NT2/D1 (cell line): Measurements from ENCODE around the gene FBXL17.

Experiments used
- DNase-seq: peaks from one replicate; pipeline ENCODE4 v3.0.0-alpha.2; 2011; ENCODE audit warnings: low read depth, low spot score
- H3K27me3 ChIP-seq: 2 replicates; pipeline ENCODE4 v1.6.0; 2011; ENCODE audit warnings: mild to moderate bottlenecking; ENCODE audit not compliant: insufficient read length, insufficient read depth
- H3K36me3 ChIP-seq: 2 replicates; pipeline ENCODE4 v1.6.1; 2011; ENCODE audit warnings: mild to moderate bottlenecking, low read length, mixed read lengths; ENCODE audit not compliant: insufficient read depth, insufficient read length
- H3K4me1 ChIP-seq: 2 replicates; pipeline ENCODE4 v1.5.1; 2011; ENCODE audit not compliant: insufficient read depth, insufficient read length
- H3K4me3 ChIP-seq: 2 replicates; pipeline ENCODE4 v1.5.1; 2011; ENCODE audit warnings: low read depth; ENCODE audit not compliant: insufficient read length
- H3K9ac ChIP-seq: 2 replicates; pipeline ENCODE4 v1.6.0; 2011; ENCODE audit warnings: low read depth; ENCODE audit not compliant: insufficient read length
- H3K9me3 ChIP-seq: 2 replicates; pipeline ENCODE4 v1.5.1; 2011; ENCODE audit warnings: mild to moderate bottlenecking, low read length; ENCODE audit not compliant: insufficient read depth
- SUZ12 ChIP-seq: IDR thresholded peaks from 2 replicates; pipeline ENCODE4 v1.6.1; 2011; ENCODE audit not compliant: insufficient read length, insufficient read depth; ENCODE audit errors: extremely low read depth
- YY1 ChIP-seq: IDR thresholded peaks from 2 replicates; pipeline ENCODE4 v1.6.1; 2011; ENCODE audit not compliant: insufficient read length, insufficient read depth
- ZNF274 ChIP-seq: IDR thresholded peaks from 2 replicates; pipeline ENCODE4 v1.6.1; 2011; ENCODE audit warnings: mild to moderate bottlenecking, low read depth, low read length

FBXL17 gene

GRCh38 chr5:107982703-107983425 is 399.0 kb downstream of the FBXL17 start:
- DNase-seq = no peak
- no peaks in the 10 kb centered on the region for H3K4me1 ChIP-seq
- no peak for TF ChIP-seq YY1
- TF ChIP-seq ZNF274 = no peak
- no peak for TF ChIP-seq SUZ12
- no peak overlapping the region for H3K4me3 ChIP-seq
- no peaks in the 10 kb centered on the region for H3K36me3 ChIP-seq
- H3K27me3 ChIP-seq = no peaks in the 10 kb centered on the region
- H3K9me3 ChIP-seq = no peaks in the 10 kb centered on the region
- H3K9ac ChIP-seq = no peak overlapping the region

GRCh38 chr5:107980923-107981692 is 400.8 kb downstream of the FBXL17 start:
- TF ChIP-seq ZNF274 (no peak), SUZ12 (no peak), YY1 (no peak)
- Histone ChIP-seq H3K27me3 (no peaks in the 10 kb centered on the region), H3K9me3 (no peaks in the 10 kb centered on the region), H3K4me1 (no peaks in the 10 kb centered on the region), H3K36me3 (no peaks in the 10 kb centered on the region), H3K4me3 (no peak overlapping the region), H3K9ac (no peak overlapping the region)
- no peak for DNase-seq

DNA sequence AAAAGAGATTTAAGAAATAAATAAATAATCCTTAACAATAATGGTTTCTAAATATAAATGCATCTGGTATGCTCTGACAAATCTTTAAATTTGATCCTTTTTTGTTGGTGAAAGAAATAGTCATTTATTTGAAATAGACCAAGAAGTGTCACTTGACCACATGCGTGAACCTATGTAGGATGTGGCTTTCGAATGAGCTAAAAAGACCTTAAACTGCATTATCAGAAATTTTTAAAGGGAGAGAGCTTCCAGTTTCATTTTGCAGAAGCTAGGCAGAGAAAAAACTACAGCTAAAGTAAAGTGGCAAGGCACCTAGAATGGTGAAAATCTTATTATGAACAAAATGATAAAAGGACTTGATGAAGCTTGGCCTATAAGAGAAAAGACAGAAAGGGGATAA is 402.0 kb downstream of the FBXL17 start:
- no peaks in the 10 kb centered on the region for H3K36me3 ChIP-seq
- no peak for TF ChIP-seq ZNF274
- no peak for TF ChIP-seq YY1
- no peak for TF ChIP-seq SUZ12
- no peak overlapping the region for H3K4me3 ChIP-seq
- DNase-seq = no peak
- no peaks in the 10 kb centered on the region for H3K27me3 ChIP-seq
- H3K9me3 ChIP-seq = no peaks in the 10 kb centered on the region
- H3K4me1 ChIP-seq = no peaks in the 10 kb centered on the region
- H3K9ac ChIP-seq = no peak overlapping the region

- TF ChIP-seq ZNF274 (no peak), YY1 (no peak), SUZ12 (no peak)
- Histone ChIP-seq H3K36me3 (no peaks in the 10 kb centered on the region), H3K4me1 (no peaks in the 10 kb centered on the region), H3K9ac (no peak overlapping the region), H3K27me3 (no peaks in the 10 kb centered on the region), H3K4me3 (no peak overlapping the region), H3K9me3 (no peaks in the 10 kb centered on the region)
- no peak for DNase-seq
Measured at GRCh38 chr5:107979291-107979690, 402.6 kb downstream of the FBXL17 start.

GRCh38 chr5:107977550-107978071 is 404.3 kb downstream of the FBXL17 start:
- Histone ChIP-seq H3K36me3 (no peaks in the 10 kb centered on the region), H3K9me3 (no peaks in the 10 kb centered on the region), H3K4me3 (no peak overlapping the region), H3K27me3 (no peaks in the 10 kb centered on the region), H3K4me1 (no peaks in the 10 kb centered on the region), H3K9ac (no peak overlapping the region)
- no peak for DNase-seq
- TF ChIP-seq ZNF274 = no peak
- TF ChIP-seq SUZ12 = no peak
- no peak for TF ChIP-seq YY1

DNA sequence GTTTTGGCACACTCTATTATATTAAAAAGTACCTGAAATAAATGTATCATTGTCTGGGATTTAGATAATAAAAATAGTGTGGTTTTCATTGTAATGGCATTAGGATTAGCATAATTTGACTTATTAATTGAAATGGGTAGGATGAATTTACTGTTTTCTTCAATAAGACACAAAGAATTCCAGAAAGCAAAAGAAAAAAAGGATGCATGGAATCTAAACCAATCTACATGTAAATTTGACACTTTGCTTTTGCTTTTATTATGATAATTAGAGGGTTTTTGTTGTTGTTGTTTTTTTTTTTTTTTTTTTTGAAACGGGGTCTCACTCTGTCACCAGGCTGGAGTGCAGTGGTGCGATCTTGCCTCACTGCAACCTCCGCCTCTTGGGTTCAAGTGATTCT is 406.3 kb downstream of the FBXL17 start:
- no peaks in the 10 kb centered on the region for H3K27me3 ChIP-seq
- TF ChIP-seq ZNF274 = no peak
- no peak for DNase-seq
- H3K4me1 ChIP-seq = no peaks in the 10 kb centered on the region
- H3K9ac ChIP-seq = no peak overlapping the region
- no peaks in the 10 kb centered on the region for H3K36me3 ChIP-seq
- H3K4me3 ChIP-seq = no peak overlapping the region
- H3K9me3 ChIP-seq = no peaks in the 10 kb centered on the region

DNA sequence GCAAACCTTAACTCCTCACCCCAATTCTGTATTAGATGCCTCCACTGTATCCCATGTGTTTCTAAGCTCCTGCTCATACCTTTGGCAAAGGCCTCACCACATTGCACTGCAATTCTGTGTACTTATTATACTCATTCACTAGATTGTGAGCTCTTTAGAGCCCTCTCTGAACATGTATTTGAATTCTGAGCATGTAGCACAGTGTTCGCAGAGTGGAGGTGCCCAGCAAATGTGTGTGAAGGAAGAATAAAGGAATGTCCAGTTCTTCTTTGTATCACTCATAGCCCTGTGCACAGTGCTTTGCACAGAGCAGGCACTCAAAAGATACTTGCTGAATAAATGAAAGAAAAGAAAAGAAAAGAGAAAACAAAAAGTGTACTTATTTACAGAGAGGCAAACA is 410.1 kb downstream of the FBXL17 start:
- H3K9ac ChIP-seq = no peak overlapping the region
- H3K36me3 ChIP-seq = no peaks in the 10 kb centered on the region
- no peaks in the 10 kb centered on the region for H3K27me3 ChIP-seq
- no peak for DNase-seq
- H3K4me3 ChIP-seq = no peak overlapping the region
- TF ChIP-seq YY1 (no peak), SUZ12 (no peak), ZNF274 (no peak)
- no peaks in the 10 kb centered on the region for H3K4me1 ChIP-seq
- H3K9me3 ChIP-seq = no peaks in the 10 kb centered on the region

GRCh38 chr5:107969847-107970246 is 412.1 kb downstream of the FBXL17 start:
- Histone ChIP-seq H3K9me3 (no peaks in the 10 kb centered on the region), H3K4me3 (no peak overlapping the region), H3K27me3 (no peaks in the 10 kb centered on the region), H3K4me1 (no peaks in the 10 kb centered on the region), H3K36me3 (no peaks in the 10 kb centered on the region), H3K9ac (no peak overlapping the region)
- TF ChIP-seq SUZ12 = no peak
- TF ChIP-seq YY1 = no peak
- no peak for TF ChIP-seq ZNF274
- no peak for DNase-seq
